ENCODE results near the gene PI4KB.

Gene PI4KB

DNA sequence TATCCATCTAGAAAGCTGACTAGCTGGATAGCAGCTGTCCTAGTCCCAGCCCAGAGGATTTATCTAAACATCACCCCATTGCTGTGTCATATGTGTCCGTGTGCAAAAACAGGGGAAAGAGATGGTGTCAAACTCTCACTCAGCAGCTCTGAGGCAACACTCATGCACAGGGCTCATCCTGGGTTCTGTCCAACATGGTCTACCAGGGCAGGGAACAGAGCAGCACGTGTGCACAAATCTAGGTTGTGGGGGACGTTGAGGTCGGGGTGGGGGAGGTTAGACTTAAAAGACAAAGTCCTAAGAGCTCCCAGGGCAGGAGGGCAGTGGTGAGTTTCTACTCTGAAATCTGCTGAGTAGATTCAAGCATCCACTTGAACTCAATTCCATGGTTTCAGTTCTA, 16.2 kb downstream of the PI4KB start:
- no peak for DNase-seq

DNA sequence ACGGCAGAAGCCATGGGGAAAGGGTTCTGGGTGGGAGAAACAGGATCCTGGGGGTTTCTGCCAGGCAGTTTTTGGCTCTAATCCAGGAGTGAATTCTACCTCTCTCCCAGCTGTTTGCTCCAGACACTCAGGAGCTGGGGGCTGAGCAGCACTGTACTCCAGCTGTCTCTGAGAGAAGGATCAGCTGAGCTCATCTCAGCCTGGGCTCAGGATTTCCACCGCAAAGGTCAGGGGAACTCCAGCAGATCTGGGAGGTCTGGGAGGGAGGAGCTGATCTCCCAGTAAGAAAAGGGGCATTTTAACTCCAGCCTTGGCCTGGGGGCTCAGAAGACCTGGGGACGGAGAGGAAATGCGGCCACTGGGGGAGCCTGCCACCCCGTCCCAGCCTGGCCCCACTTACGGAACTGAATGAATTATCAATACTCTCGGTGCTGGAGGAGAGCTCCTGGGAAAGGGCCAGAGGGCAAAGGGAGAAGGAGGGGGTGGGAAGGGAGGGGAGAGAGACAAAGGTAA, 17.3 kb downstream of the PI4KB start:
- DNase-seq, result no peak

DNA sequence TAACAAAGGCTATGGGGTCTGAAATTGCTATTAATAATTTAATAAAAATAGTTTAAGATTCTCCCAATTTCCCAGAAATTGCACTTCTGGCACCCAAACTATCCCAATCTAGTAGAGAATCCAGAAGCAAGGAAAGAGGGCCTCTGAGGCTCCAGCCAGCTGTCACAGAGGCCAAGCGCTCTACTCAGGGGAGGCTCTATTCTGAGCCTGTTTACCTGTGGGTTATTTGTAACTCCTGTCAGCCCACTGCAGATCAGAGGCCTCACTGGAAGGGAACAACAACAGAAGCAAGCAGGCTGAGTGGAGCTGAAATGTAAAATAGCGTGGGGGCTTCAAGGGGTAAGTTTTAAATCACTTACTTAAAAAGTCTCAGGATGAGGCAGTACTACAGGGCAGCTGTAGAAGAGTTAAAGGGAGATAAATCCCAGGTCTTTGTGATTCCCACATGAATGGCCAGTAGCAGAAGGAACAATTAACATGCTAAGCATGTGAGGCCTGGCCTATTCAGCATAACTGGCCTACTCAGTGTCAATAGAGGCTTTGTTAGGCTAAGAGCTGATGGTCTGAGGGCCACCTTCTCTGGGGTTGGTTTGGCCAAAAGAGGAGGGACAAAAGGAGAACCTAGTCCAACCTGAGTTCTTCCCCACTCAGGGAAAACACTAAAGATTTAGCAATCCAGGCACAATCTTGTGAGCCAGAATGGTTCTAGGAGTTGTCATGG, 32.3 kb downstream of the PI4KB start:
- no peak for DNase-seq

DNA sequence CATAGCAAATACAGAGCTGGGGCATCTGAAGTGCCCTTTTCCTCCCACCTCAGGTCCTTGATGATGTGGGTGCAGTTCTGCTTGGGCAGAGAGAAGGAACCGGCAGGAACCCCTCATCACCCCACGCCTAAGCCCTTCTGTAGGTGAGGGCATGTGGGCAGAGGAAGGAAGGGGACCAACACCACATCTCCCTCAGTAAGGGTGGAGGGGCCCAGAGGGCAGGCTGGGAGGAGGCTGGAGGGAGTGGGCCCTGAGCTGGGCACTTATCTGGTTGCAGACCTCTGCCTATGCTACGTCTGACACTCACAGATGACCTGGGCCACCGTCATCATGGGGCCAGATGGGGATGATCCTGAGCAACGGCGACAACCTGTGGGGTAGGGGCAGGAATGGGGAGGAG, 34.1 kb downstream of the PI4KB start:
- no peak for DNase-seq

DNA sequence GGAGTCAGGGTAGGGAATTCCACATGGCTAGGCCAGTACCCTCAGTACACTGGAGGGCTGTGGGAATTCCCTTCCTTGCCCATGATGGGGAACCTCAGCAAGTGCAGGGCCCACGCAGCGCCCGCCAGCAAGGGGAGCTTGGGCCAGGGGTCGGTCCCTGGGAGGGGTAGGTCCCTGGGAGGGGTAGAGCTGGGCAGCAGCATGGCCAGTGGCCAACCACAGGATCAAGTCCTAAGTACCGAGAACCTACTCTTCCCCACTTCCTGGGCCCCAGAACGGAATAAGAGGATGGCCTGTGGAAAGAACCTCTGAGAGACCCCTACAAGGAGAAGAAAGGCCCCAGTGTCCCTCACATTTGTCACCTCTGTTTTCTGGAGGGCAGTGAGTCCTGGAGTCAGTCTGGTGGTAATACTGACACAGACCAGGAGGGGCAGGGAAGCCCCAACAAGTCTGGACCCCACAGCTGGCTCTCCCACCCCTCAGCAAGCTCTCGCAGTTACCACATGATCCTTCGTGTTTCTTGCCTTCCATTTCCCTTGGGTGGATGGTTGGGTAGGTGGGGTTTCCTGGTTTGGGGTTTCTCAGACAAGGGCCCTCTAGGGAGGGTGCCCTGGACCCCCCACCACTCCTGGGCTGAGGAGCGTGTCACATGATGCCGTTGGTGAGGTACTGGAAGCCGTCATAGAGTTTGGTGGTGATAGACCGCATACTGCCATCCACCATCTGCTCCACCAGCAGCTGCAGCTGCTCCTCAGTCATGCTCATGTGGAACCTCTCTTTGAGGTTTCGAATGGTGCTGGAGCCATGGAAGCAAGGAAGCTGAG, 34.8 kb downstream of the PI4KB start:
- no peak for DNase-seq

DNA sequence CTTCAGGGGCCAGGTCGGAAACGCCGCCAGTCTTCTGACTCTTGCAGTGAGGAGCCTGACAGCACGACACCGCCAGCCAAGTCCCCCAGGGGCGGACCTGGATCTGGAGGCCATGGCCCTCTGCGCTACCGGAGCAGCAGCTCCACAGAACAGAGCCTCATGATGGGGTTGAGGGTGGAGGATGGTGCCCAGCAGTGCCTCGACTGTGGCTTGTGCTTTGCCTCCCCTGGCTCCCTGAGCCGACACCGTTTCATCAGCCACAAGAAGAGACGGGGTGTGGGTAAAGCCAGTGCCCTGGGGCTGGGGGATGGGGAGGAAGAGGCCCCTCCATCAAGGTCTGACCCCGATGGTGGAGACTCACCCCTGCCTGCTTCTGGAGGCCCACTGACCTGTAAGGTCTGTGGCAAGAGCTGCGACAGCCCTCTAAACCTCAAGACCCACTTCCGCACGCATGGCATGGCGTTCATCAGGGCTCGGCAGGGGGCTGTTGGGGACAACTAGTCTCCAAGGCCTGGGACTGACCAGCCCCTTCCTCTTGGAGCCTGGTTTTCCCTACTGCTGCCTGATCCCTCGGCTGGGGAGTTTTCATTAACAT, 36.4 kb downstream of the PI4KB start:
- no peak for DNase-seq

DNA sequence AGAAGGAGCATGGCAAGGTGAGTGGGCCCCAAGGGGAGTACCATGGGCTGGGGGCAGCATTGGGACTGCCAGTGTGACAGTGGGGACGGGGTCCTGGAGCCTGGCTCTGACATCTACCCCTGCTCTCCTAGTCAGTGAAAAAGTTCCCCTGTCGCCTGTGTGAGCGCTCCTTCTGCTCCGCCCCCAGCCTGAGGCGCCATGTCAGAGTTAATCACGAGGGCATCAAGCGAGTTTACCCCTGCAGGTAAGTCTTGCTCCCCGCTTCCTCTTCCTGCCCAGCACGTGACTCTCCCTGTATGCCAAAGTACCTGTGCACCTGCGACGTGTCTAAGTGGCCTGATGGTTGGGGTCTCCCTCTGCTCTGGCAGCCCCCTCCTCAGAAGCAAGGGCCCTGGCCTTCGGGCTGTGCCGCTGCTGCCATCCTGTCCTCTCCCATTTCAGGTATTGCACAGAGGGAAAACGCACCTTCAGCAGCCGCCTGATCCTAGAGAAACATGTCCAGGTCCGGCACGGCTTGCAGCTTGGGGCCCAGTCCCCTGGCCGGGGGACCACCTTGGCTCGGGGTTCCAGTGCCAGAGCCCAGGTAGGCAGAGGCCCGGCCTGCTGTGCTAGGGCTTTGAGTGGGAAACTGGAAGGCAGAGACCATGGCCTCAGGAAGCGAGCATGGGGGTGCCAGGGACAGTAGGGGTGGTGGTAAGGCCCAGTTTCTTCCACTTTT, 37.1 kb downstream of the PI4KB start:
- no peak for DNase-seq

DNA sequence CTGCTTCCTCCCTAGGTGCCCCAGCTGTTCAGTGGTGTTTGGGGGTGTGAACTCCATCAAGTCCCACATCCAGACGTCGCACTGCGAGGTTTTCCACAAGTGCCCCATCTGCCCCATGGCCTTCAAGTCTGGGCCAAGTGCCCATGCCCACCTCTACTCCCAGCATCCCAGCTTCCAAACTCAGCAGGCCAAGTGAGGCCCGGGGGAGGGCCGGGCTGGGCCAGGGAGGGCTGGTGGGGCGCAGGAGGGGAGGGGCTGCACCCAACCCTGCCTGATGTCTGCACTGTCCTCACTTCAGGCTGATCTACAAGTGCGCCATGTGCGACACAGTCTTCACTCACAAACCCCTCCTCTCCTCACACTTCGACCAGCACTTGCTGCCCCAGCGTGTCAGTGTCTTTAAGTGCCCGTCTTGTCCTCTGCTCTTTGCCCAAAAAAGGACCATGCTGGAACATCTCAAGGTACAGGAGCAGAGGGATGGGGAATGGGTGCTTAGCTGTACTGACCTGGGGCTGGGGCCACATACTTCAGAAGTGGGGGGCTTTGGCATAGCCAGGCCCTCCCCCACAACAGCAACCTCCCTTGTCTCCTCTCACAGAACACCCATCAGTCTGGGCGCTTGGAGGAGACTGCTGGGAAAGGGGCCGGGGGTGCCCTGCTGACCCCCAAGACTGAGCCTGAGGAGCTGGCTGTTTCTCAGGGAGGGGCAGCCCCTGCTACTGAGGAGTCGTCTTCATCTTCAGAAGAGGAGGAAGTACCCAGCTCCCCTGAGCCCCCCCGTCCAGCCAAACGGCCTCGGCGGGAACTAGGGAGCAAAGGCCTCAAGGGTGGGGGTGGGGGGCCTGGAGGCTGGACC, 37.9 kb downstream of the PI4KB start:
- DNase-seq, result no peak

DNA sequence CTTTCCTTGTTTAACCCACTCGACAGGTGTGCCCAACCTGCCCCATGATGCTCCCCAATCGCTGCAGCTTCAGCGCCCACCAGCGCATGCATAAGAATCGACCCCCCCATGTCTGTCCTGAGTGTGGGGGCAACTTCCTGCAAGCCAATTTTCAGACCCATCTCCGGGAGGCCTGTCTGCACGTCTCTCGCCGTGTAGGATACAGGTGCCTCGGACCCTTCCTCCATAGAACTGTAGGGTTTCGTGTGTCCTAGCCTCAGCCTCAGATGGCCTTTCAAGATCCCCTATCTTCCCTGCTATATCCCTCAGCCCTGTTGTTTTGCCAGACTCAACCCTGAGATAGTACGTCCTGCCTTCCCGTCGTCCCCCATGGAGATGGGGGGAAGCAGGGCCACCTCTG, 38.7 kb downstream of the PI4KB start:
- no peak for DNase-seq

DNA sequence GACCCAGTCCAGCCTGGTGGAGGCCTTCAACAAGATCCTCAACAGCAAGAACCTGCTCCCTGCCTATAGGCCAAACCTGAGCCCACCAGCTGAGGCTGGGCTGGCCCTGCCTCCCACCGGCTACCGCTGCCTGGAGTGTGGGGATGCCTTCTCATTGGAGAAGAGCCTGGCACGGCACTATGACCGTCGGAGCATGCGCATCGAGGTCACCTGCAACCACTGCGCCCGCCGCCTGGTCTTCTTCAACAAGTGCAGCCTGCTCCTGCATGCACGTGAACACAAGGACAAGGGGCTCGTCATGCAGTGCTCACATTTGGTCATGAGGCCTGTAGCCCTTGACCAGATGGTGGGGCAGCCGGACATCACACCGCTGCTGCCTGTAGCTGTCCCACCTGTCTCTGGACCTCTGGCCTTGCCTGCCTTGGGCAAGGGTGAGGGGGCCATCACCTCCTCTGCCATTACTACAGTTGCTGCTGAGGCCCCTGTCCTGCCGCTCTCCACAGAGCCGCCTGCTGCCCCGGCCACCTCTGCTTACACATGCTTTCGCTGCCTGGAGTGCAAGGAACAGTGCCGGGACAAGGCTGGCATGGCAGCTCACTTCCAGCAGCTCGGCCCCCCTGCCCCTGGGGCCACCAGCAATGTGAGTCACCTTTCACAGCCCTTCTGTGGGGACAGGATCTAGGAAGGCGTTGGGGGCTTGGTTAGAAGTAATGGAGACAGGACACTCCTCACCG, 39.3 kb downstream of the PI4KB start:
- DNase-seq, result no peak

DNA sequence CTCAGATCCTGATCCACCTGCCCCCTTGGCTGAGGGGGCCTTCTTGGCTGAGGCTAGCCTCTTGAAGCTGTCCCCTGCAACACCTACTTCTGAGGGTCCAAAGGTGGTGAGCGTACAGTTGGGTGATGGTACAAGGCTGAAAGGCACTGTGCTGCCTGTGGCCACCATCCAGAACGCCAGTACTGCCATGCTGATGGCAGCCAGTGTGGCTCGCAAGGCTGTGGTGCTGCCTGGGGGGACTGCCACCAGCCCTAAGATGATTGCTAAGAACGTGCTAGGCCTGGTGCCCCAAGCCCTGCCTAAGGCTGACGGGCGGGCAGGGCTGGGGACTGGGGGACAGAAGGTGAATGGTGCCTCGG, 39.9 kb downstream of the PI4KB start:
- DNase-seq, result no peak

DNA sequence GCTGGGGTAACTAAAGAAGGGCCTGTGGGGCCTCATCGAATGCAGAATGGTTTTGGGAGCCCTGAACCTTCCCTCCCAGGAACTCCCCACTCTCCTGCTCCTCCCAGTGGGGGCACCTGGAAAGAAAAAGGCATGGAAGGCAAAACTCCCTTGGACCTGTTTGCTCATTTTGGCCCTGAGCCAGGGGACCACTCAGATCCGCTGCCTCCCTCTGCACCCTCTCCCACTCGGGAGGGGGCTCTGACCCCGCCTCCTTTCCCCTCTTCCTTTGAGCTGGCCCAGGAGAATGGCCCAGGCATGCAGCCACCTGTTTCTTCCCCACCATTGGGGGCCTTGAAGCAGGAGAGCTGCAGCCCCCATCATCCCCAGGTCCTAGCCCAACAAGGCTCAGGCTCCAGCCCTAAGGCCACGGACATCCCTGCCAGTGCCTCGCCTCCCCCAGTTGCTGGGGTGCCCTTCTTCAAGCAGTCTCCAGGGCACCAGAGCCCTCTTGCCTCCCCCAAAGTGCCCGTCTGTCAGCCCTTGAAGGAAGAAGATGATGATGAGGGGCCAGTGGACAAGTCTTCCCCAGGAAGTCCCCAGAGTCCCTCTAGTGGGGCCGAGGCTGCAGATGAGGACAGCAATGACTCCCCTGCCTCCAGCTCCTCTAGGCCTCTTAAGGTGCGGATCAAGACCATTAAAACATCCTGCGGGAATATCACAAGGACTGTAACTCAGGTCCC, 40.4 kb downstream of the PI4KB start:
- DNase-seq, result no peak

DNA sequence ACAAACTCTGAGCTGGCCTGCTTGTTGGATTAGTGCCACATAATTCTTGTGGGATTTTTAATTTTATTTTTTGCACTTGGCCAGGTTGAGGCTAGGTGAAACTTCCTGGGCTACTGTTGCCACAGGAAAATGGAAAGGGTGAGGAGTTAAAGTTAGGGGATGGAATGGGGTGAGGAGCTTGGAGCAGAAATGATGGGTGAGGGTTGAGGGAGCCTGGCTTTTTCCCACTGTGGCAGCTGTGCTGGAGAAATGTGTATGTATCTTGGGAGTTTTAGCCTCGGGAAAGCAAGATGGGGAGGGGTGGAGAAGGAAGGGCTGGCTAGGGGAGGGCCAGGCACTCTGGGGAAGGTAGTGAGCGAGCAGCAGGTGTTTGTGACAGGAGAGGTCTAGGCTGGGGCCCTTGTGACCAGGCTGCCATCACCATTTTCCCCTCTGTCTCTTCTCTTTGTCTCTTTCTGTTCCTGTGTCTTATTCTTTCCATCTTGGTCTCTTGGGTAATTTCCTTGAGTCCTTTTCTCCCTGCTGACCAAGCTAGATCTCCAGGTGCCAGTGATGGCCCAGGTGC, 43.1 kb downstream of the PI4KB start:
- no peak for DNase-seq

DNA sequence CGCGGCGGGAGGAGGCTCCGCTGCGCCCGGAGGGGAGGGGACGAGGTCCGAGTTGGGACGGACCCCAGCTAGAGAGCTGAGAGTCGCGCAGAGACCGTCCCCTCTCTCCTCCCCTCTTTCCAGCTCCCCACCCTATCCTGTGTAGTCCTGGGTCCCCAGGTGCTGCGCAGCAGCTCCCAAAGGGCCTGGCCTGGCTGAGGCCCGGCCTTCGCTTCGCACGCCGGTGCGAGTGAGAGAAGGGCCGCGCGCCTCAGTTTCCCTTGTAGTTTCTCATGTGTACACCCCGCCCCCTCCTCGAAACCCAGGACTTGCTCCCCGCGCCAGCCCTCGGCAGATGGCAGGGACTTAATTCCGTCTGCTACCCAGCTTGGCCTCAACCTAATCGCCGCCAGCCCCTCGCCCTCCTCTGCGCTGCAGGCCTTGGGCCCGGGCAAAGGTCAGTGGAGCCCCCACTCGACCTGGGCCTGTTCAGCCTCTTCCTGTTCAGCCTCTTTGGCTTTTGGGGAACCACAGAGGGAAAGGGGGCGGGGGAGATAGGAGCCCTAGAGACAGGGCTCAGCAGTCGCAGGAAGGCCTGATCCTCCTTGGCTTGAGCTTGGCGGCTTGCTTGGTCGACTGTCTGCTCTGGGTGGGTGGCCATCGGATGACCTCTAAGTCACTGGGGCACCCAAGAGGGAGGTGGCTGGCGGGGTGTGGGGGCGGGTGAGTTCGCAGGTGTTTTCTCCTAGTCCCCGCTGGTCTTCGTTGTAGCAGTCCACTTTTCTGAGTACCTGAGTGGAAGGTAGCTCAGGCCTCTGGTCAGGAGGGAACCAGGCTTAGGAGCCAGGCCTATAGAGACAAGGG, 44.1 kb downstream of the PI4KB start:
- peak; percentile 17 to 28 for DNase-seq

DNA sequence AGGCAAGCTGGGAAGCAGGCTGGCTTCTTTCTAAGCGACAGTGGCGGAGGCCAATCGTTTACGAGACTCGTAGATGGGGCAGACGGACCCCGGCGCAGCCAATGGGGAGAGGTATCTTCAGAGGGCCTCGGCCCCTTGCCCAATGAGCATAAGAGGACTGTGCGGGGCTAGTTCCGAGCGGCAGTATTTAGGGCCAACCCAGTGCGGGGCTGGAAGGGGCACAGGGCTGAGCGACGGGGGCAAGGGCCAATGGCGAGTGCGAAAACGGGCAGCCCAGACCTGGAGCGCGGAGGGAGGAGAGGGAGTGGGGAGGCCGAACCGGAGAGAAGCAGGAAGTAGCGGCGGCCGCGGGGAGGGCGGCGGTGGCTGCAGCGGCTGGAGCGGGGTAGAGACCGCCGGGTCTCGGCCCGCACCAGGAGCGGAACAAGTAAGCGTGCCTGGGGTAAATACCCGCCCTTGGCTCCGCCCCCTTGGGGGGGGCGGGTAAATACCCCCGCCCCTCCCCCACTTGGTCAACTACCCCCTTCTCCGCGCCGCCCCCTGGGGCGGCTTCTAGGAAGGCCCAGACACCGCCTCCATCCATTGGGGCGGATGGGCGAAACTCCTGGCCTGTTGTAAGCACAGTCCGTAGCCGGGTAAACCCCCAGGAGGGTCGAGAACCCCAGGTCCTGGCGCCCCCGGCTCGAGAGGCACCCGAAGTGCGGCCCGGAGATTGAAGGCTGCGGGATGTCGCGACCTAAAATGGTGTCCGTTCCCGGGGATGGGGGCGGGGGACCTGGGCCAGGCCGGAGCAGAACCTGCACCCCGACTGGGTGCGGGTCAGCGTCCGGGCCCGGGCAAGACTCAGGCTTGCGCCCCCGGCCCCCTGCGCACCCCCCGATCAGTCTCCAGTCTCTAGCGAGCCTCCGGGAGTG, 45.0 kb downstream of the PI4KB start, which contains the start of gene ZNF687:
TSS of gene ZNF687 (plus strand) at position 331 of the 914 bp plus-strand sequence. CDS start 3,993 bp downstream, outside the sequence.
- peak; percentile 97 to 98 for DNase-seq

DNA sequence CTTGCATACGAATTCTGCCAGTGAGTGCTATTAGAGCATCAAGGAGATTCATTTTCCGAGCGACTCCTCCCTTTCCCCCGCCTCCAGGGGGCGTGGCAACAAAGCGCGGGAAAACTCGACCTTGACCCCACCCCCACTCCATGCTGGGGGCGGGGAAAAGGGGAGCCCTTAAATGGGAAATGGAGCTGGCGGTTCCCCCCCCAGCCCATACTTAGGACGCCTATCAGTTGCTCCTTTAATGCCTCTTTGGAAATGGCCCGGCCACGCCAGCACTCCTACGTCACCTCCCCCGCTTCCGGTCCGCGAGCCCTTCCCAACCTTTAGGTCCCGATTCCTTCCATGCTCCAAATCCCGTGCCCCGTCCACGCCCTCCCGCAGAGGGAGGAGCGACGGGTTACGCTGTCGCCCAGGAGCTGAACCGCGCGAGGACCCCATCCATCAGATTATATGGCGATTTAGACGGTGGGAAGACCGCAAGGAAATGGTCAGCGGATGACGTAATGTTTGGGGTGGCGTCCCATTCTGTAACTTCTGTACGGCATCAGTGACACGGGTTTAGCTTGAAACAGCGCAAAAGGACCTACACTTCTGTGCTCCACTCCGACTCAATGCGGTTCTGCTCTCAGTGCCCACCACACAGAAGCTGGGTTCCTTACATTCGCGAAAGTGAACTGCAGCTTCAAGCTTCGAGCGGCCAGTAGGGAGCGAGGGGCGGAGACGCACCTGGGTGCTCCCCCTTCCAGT, 45.8 kb downstream of the PI4KB start:
- DNase-seq, result peak; percentile 90 to 98

DNA sequence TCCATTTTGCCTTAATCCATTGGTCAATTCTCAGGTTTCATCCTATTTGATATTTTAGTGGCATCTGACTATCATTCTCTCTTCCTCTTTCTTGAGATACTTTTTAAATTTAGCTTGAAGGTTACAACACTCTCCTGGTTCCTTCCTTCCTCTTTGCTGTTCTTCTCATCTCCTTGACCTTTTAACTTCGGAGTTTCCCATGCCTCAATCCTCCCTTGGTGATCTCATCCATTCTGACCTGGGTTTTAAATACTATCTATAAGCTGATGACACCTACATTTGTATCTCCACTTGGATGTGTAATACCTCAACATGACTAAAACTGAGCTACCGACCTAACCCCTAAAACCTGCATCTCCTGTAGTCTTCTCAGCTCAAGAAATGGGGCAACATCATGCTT, 50.0 kb downstream of the PI4KB start:
- DNase-seq, result no peak

Data from activated CD4-positive, alpha-beta T cell treated with anti-CD3 and anti-CD28 coated beads for 4 hours (primary cell).